Umbilical cord (tissue), 2 donors: ENCODE results near the gene SLC30A9. TPM values are rescaled to one million over a fixed set of nuclear protein-coding genes. Genes with fewer than 3 reads are reported as not detected.

Source experiments
- DNase-seq: peaks from one replicate; pipeline ENCODE4 v3.0.0-alpha.2; 2015; ENCODE audit warnings: low spot score
- total RNA-seq: library from RNA; depleted of rRNA; stranded (reverse); fragments of >200 nt; gene quantifications from one replicate; pipeline ENCODE4 v1.2.3, GENCODE V29; 2014; ENCODE audit warnings: low replicate concordance; ENCODE audit not compliant: insufficient read depth

Gene SLC30A9
- total RNA-seq, 1 donor from 2014 or later, result 54.4 TPM

- DNase-seq, result no peak
These were observed 9.0 kb downstream of the SLC30A9 start for GRCh38 chr4:41999321-41999720.

- no peak for DNase-seq
These were observed 17.9 kb downstream of the SLC30A9 start for GRCh38 chr4:42008011-42008786.

- no peak for DNase-seq
These were observed 25.1 kb downstream of the SLC30A9 start for GRCh38 chr4:42015438-42015837.

GRCh38 chr4:42018451-42018850 is 28.1 kb downstream of the SLC30A9 start:
- DNase-seq, result no peak

DNA sequence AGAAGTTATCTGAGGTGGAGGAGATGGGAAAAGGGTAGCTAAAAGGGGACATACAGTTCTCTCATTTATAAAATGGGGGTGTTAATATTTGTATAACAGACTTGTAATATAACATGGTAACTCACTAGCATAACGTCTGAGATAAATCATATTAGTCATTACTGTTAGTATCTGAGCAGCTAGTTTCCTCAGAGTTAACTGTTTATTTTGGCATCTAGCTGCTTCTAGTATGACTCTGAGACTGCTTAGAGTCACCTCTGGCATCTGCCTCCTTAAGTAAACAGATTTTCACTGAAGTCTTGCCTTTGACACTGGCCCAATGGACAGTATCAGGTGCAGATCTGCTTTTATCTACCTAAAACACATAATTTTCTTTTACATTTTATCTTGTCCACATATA is 58.1 kb downstream of the SLC30A9 start:
- DNase-seq, result no peak

DNA sequence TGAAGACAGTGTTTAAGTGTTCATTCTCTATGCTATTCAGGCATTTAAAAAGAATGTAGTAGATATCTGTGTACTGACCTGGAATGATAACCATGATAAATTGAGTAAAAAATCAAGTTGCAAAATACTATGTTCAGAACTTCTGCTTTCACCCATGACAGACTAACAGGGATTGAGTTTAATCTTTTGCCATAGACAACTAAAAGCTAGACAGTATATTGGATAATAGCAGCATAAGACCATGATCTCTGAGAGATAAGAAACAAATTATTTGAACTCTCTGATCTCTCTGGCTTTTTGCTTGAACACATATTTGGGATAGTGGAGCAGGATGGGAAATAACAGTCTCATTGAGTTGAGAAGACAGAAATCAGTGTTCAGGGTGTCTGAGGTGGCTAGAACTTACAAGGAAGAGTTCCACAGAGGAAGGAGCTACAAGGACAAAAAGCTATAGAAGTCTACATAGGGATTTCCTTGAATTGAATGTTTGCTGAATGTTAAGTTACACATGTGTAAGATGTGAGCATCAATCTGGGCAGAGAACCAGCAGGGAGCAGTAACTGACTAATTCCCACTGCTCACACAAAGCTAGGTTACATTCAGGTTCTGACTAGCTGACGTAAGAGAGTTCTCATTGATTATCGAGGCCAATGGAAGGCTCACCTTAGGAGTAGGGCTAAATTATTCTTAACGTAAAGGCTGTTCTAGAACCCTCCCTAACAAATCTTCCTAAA is 60.4 kb downstream of the SLC30A9 start:
- DNase-seq, result peak; percentile 65

DNA sequence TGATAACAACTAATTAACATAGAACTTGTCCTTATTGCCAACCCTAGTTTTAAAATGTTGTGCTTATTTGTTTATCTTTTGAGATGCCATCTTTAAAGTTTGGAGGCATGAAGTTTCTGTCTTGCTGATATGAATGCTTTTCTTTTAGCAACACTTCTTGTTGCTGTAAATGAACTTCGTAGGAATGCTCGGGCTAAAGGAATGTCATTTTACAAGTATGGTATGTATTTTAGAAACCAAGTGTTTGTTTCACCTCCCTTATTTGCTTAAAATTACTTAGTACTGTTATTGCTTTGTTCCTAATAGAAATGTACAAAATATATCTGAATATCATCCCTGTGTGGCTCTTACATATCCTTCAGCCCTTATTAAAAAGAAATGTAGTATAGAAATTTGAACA is 76.1 kb downstream of the SLC30A9 start:
- DNase-seq, result no peak

DNA sequence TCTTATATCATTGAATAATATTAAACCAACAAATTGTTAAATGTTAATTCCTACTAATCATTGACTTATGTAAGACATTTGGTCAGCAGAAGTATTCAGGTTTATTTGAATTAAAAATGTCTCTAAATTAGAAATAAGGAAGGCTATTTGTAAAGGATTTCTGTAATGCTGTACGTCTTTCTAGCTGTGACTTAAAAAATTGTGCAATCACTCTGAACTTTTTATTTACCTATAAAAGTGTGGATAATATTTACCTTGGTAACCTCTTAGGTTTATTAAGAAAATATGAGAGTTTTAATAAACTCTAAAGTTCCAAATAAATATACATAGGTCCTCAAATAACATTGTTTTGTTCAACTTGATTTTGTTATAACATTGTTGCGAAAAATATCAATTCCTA is 76.9 kb downstream of the SLC30A9 start:
- DNase-seq, result no peak

DNA sequence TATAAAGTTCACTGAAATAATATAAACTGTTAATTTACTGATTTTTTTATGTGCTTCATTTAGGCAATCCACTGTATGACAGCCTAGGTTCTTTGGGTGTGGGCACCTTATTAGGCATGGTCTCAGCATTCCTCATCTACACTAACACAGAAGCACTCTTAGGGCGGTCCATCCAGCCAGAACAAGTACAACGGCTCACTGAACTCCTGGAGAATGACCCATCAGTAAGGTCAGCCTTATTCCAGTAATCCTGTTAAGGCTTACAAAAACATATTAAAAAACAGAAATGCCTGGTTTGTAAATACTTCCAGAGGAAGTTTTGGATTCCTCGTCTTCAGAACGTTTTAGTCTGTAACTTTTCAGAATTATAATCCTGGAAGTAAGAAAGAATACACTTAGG is 80.1 kb downstream of the SLC30A9 start:
- no peak for DNase-seq

- DNase-seq, result no peak
These were observed 84.0 kb downstream of the SLC30A9 start for GRCh38 chr4:42074294-42074693.

DNA sequence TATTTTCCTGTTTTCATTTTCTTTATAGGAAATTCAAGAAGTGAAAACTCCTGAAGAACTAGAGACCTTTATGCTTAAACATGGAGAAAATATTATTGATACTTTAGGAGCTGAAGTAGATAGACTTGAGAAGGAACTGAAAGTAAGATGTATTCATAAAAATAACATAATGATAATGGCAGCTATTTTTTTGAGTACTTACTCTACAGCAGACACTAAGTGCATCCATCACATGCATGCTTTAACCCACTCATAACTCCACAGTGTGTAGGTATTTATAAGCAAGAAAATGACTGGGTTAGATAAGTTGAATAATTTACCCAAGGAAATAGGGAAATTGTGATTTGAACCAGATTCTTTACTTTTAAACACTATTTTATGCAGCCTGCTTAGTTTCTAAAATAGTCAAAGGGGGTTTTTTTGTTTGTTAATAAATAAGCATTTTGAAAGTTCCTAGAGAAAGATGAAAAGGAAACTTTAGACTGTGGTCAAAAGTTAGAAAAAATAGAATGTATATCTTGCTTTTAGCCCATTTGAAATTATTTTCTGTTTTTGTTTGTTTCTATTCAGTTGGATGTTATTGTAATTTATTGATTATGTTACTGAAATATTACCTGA is 88.0 kb downstream of the SLC30A9 start:
- DNase-seq, result no peak

DNA sequence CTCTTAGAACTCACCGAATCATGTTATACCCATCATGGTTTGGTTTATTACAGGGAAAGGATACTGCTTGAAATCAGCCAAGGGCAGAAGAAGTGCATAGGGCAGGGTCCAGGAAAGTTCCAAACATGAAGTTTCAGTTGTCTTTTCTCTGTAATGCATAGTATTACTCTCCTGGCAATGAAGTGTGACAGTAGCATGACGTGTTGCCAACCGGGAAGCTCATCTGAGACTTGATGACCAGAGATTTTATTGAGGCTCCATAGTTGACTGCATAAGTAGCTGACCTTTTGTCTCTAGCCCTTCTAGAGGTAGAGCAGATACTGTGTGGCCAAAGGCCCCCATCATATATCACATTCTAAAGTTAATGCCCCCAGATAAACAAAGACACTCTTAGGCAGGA is 90.0 kb downstream of the SLC30A9 start:
- no peak for DNase-seq

- DNase-seq, result no peak
These were observed 93.5 kb downstream of the SLC30A9 start for GRCh38 chr4:42083816-42084215.

DNA sequence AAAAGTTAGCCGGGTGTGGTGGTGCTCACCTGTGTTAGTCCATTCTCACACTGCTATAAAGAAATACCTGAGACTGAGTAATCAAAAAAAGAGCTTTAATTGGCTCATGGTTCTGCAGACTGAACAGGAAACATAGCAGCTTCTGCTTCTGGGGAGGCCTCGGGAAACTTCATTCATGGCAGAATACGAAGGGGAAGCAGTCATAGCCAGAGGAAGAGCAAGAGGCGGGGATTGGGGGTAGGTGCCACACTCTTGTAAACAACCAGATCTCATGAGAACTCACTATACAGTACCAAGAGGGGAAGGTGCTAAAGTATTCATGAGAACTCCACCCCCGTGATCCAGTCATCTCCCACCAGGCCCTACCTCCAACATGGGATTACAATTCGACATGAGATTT is 98.1 kb downstream of the SLC30A9 start:
- DNase-seq, result no peak

GRCh38 chr4:42101446-42101975 is 111.2 kb downstream of the SLC30A9 start:
- DNase-seq, result no peak

GRCh38 chr4:42104521-42104920 is 114.2 kb downstream of the SLC30A9 start:
- DNase-seq, result peak; percentile 52

DNA sequence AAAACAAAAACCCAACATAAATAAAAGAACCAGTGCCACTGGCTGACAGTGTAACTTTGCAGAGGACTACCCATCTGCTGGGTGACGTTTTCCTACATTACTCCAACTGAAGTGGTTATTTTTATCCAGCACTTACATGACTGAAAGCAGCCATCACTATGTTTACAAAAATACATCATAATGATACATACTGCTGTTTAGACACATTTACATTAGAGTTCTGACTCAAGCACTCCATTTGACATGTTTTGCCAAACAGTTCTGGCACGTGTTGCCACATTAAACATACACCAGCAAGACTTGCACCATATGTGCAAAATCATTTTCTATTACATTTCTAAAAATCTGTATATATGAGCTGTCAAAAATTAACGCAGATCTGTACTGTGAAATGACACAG is 122.5 kb downstream of the SLC30A9 start:
- DNase-seq, result no peak

- no peak for DNase-seq
These were observed 129.6 kb downstream of the SLC30A9 start for GRCh38 chr4:42119886-42120285.

DNA sequence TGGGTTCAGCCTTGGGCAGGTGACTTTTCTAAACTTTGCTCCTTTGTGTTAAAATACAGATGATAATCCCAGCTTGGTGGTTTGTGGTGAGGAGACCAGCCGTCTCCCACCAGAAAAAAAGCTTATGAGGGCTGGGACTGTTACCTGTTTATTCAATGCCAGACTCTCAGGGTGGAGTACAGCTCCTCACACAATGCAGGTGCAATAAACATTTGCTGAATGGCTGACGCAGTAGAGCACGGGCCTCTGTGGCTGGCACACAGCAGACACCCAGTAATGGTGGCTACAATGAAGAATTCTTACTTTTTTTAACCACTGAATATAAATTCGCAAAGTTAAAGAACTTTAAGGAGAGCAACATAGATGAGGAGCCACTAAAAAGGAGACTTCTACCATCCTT is 131.9 kb downstream of the SLC30A9 start:
- DNase-seq, result no peak

DNA sequence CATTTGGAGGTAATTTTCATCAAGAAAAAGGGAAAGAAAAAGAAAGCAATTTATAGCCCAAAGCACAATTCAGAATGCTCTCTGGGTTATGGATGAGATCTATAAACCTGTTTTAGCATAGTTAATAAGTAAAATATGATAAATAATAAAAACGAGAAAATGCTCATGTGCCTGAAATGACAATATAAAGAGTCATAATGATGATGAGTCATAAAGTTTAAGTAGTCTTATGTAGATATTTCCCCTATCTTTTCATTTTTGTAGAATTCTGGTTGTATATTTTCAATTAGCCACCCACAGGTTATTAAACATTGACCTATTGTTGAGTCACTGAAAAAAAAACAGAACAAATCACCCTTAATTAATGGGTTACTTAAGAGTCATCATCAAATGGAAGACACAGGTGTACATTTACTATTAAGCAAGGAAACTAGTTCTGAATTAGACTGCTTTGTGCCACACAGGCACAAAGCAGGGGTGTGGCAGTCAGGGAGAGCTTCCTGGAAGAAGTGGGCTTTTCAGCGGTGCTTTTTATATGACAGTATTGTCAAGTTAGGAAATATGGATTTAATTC is 132.8 kb downstream of the SLC30A9 start:
- DNase-seq, result no peak

DNA sequence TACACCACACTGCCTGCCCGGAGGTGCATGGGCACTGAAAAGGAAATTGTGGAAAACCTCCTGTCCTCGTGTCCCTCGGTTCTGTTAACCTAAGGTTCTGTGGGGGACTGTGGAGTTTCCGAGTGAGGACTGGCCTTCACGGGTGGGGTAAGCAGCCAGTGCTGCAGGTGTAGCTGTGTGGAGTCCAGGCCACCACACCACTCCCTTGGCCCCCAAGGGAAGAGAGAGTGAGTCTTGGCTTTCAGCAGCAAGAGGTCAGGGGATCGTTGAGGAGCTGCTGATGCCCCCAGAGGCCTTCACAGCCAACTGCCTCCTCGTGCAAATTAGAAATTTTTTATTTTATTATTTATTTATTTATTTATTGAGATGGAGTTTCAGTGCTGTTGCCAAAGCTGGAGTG is 141.8 kb downstream of the SLC30A9 start:
- DNase-seq, result no peak

DNA sequence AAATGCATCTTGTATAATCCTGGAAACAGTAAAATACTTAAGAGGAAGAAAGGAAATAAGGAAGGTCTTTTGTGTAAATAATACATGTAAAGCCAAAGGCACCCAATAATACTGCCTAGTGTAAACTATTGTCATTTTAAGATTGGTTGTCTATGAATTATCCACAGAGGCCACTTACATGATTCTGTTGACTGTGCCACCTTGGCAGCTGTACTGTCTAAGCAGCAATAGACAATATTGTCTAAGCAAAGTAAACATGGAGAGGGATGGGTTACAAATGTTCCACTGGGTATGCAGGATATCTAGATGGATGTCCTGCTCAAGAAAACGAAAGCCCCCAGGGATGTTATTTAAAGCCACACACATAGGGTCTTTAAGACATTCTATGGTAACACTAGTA is 142.7 kb downstream of the SLC30A9 start:
- no peak for DNase-seq
